ENCODE results near the gene TMEM44.

Gene TMEM44

GRCh38 chr3:194633349-194634004 is at the start of gene TMEM44:
Gene TMEM44, minus strand, starts transcription at chr3:194633419. Its CDS starts 204 bp downstream, at chr3:194633215.
- DNase-seq = peak; percentile 60

GRCh38 chr3:194682694-194683310 is 49.6 kb upstream of the TMEM44 start:
- peak; percentile 78 for DNase-seq

- DNase-seq = no peak
Observed at GRCh38 chr3:194682189-194682693, 49.0 kb upstream of the TMEM44 start.

- no peak for DNase-seq
Observed at GRCh38 chr3:194680888-194681615, 47.8 kb upstream of the TMEM44 start.

GRCh38 chr3:194676471-194676870 is 43.3 kb upstream of the TMEM44 start:
- DNase-seq = no peak

GRCh38 chr3:194675680-194676079 is 42.5 kb upstream of the TMEM44 start:
- DNase-seq = no peak

GRCh38 chr3:194675081-194675640 is 41.9 kb upstream of the TMEM44 start:
- DNase-seq = no peak

GRCh38 chr3:194673761-194674160 is 40.5 kb upstream of the TMEM44 start:
- DNase-seq = no peak

GRCh38 chr3:194672876-194673275 is 39.7 kb upstream of the TMEM44 start:
- no peak for DNase-seq

- DNase-seq = peak; percentile 93
Observed at GRCh38 chr3:194671900-194672808, 38.9 kb upstream of the TMEM44 start, which contains the start of gene LSG1. Gene LSG1, minus strand, starts transcription at chr3:194672191. Its CDS starts 29 bp downstream, at chr3:194672162.

GRCh38 chr3:194671511-194671899 is 38.3 kb upstream of the TMEM44 start:
- peak; percentile 68 for DNase-seq

- DNase-seq = no peak
Observed at GRCh38 chr3:194667363-194667762, 34.1 kb upstream of the TMEM44 start.

- DNase-seq = no peak
Observed at GRCh38 chr3:194664857-194665256, 31.6 kb upstream of the TMEM44 start.

- no peak for DNase-seq
Observed at GRCh38 chr3:194661946-194662345, 28.7 kb upstream of the TMEM44 start.

GRCh38 chr3:194661374-194661773 is 28.2 kb upstream of the TMEM44 start:
- no peak for DNase-seq

- no peak for DNase-seq
Observed at GRCh38 chr3:194659778-194660177, 26.6 kb upstream of the TMEM44 start.

GRCh38 chr3:194658477-194659242 is 25.4 kb upstream of the TMEM44 start:
- no peak for DNase-seq

GRCh38 chr3:194657439-194657838 is 24.2 kb upstream of the TMEM44 start:
- DNase-seq = no peak

GRCh38 chr3:194654443-194654842 is 21.2 kb upstream of the TMEM44 start:
- no peak for DNase-seq

- DNase-seq = no peak
Observed at GRCh38 chr3:194647747-194648146, 14.5 kb upstream of the TMEM44 start.

GRCh38 chr3:194642769-194643168 is 9.6 kb upstream of the TMEM44 start:
- DNase-seq = no peak

Data from CD4-positive, alpha-beta T cell treated with Interleukin-10 for 1 hour (primary cell).